Epithelial cell of esophagus (primary cell): ENCODE results near the gene NONO.

Experiments
- DNase-seq: peaks from one replicate; pipeline ENCODE4 v3.0.0; 2010; ENCODE audit warnings: low read depth
- H3K4me3 ChIP-seq: 2 replicates; pipeline ENCODE4 v1.5.1; 2011; ENCODE audit warnings: mild to moderate bottlenecking, low read length, control low read depth
- TF ChIP-seq, protein P1 (sequence below): IDR thresholded peaks from 2 replicates; pipeline ENCODE4 v1.5.1; 2011; ENCODE audit warnings: low read depth, mild to moderate bottlenecking, low read length, control low read depth, inconsistent platforms; ENCODE audit not compliant: insufficient read depth; ENCODE audit errors: missing control alignments

The NONO gene

GRCh38 chrX:71245159-71245558 is 38.3 kb upstream of the NONO start:
- TF ChIP-seq, protein P1, sequence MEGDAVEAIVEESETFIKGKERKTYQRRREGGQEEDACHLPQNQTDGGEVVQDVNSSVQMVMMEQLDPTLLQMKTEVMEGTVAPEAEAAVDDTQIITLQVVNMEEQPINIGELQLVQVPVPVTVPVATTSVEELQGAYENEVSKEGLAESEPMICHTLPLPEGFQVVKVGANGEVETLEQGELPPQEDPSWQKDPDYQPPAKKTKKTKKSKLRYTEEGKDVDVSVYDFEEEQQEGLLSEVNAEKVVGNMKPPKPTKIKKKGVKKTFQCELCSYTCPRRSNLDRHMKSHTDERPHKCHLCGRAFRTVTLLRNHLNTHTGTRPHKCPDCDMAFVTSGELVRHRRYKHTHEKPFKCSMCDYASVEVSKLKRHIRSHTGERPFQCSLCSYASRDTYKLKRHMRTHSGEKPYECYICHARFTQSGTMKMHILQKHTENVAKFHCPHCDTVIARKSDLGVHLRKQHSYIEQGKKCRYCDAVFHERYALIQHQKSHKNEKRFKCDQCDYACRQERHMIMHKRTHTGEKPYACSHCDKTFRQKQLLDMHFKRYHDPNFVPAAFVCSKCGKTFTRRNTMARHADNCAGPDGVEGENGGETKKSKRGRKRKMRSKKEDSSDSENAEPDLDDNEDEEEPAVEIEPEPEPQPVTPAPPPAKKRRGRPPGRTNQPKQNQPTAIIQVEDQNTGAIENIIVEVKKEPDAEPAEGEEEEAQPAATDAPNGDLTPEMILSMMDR: no peak
- DNase-seq: peak; percentile 45
- no peak overlapping the region for H3K4me3 ChIP-seq

DNA sequence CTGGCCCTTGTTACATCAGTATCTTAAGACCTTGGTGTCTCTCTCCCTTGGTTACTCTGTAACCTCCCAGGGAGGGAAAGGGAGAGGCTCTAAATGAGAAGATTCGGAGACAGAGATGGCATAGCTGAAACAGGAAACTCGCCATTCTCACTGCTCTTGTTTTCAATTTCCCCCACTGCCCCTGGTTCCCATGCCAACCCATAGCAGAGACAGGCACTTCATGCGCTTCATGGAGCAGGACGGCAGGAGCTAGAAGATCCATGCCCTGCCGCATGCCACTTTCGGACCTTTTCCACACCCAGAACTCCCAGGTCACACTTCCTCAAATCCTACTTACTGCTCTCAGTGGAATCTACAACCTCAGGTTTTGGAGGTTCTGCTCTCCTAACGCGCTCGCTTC is 32.6 kb upstream of the NONO start:
- DNase-seq: no peak
- no peak overlapping the region for H3K4me3 ChIP-seq
- TF ChIP-seq, protein P1: no peak

DNA sequence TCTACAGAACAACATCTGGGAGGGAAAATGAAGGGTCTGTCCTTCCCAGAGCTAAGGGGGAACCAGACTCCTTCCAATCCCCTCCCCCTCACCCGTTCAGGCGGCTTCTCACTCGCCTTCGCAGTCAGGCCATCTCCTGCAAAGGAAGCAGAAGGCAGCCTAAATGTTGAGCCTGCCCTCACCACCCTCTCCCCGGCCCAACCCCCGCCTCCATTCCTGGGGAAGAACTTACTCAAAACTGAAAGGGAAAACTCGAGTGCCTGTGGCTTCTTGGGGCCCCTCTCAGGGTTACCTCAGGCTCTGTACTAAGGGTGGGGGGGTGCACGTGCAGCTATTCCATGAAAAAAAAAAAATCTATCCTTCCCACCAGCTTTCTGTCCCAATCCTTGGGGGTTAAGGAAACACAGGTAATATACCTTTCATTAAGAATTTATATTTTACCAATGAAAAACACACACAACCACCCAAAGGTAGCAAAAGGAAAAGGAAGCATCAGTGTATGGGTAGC is 31.9 kb upstream of the NONO start:
- TF ChIP-seq, protein P1: no peak
- no peak for DNase-seq
- no peak overlapping the region for H3K4me3 ChIP-seq

GRCh38 chrX:71252221-71252620 is 31.2 kb upstream of the NONO start:
- TF ChIP-seq, protein P1: no peak
- H3K4me3 ChIP-seq: no peak overlapping the region
- no peak for DNase-seq

DNA sequence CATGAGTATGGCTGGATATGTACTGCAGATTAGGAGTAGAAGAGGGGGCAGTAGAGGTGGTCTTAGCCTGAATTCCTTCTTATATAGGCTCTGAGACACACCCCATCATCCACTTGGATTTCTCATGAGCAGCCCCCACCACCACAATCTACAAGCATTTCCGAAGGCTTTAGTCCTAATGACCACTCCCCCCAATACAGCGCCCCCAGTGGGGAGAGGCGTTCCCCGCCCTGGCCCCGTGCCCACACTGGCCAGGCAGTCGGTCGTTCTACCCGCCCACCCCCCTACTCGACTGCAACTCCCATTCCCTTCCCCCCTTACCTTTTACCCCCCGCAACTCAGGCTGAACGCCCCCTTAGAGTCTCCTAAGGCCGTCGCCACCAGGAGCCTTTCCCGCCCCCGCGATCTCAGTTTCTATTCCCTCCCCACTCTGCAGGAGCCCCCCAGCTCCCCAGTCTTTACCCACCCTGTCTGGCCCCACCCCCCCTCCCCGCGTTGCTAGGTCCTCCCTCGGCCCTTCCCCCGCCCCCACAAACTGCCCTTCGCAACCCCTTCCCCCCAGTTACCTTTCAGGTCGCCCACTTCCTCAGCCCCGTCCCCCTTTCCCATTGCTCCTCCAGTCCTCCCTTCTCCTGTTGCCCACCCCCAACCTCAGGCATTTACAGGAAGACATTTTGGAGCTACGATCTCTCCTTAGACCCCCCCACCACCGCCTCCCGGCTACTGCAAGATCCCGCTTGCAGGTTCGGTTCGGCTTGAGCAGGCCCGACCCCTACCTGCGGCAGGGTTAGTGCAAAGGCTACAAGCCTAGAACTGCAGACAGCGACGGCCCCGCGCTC is 30.0 kb upstream of the NONO start:
- H3K4me3 ChIP-seq: peak overlapping the region; percentile 72
- TF ChIP-seq, protein P1: peak; percentile 47
- DNase-seq: peak; percentile 13

- peak; percentile 85 for DNase-seq
- TF ChIP-seq, protein P1: no peak
- peak within 1 kb of the TSS; percentile 72 for H3K4me3 ChIP-seq
These were observed 29.1 kb upstream of the NONO start, which contains the start of gene ZMYM3 for GRCh38 chrX:71254092-71254963. Gene ZMYM3, minus strand, starts transcription at chrX:71254140. Its CDS starts 885 bp downstream, at chrX:71253255.
